Smooth muscle cell (in vitro differentiated cells): ENCODE results near the gene WDR83. TPM values are rescaled to one million over a fixed set of nuclear protein-coding genes. Genes with fewer than 3 reads are reported as not detected.

Source experiments
- DNase-seq: peaks from one replicate; lab custom pipeline; 2025; ENCODE audit not compliant: unreplicated experiment; lab: John Stamatoyannopoulos, UW
- H2AFZ ChIP-seq: fragments of 200-600 bp; sonication (generic); 2 replicates; pipeline ENCODE4 v1.6.0; 2016; ENCODE audit warnings: antibody characterized with exemption, low read depth, mild to moderate bottlenecking
- H3F3A ChIP-seq: fragments of 200-600 bp; sonication (generic); 2 replicates; pipeline ENCODE4 v1.6.0; 2017; ENCODE audit warnings: antibody characterized with exemption, low read depth
- H3K27ac ChIP-seq: fragments of 200-600 bp; sonication (generic); 2 replicates; pipeline ENCODE4 v1.5.1; 2016; ENCODE audit warnings: low read depth, mild to moderate bottlenecking
- H3K27me3 ChIP-seq: fragments of 200-600 bp; sonication (generic); 2 replicates; pipeline ENCODE4 v1.6.1; 2016; ENCODE audit warnings: low read depth, mild to moderate bottlenecking
- H3K36me3 ChIP-seq: fragments of 200-600 bp; sonication (generic); 2 replicates; pipeline ENCODE4 v1.5.1; 2016; ENCODE audit warnings: low read depth
- H3K4me1 ChIP-seq: fragments of 200-600 bp; sonication (generic); 2 replicates; pipeline ENCODE4 v1.5.1; 2016; ENCODE audit warnings: low read depth
- H3K4me2 ChIP-seq: fragments of 200-600 bp; sonication (generic); 2 replicates; pipeline ENCODE4 v1.6.0; 2016; ENCODE audit warnings: mild to moderate bottlenecking
- H3K4me3 ChIP-seq: fragments of 200-600 bp; sonication (generic); 2 replicates; pipeline ENCODE4 v1.5.1; 2016; ENCODE audit warnings: mild to moderate bottlenecking
- H3K79me2 ChIP-seq: fragments of 200-600 bp; sonication (generic); 2 replicates; pipeline ENCODE4 v1.6.0; 2016; ENCODE audit warnings: low read depth, mild to moderate bottlenecking
- H3K9ac ChIP-seq: fragments of 200-600 bp; sonication (generic); 2 replicates; pipeline ENCODE4 v1.6.0; 2016; ENCODE audit warnings: low read depth
- H3K9me3 ChIP-seq: fragments of 200-600 bp; sonication (generic); replicated peaks from 2 replicates; pipeline ENCODE4 v1.5.1; 2016; ENCODE audit warnings: low read depth
- H4K20me1 ChIP-seq: fragments of 200-600 bp; sonication (generic); 2 replicates; pipeline ENCODE4 v1.6.0; 2016; ENCODE audit warnings: low read depth
- CTCF ChIP-seq: fragments of 200-600 bp; sonication (generic); IDR thresholded peaks from 2 replicates; pipeline ENCODE4 v1.5.1; 2017; ENCODE audit warnings: borderline replicate concordance, mild to moderate bottlenecking, antibody characterized with exemption; ENCODE audit not compliant: insufficient read depth, poor library complexity, severe bottlenecking
- WGBS: methylation state at CpG from one replicate; pipeline ENCODE4 v1.1.7; 2016; ENCODE audit warnings: low lambda C conversion rate; 5-methylcytosine and 5-hydroxymethylcytosine counted together
- polyA plus RNA-seq: library from polyadenylated mRNA; unstranded; fragments of >200 nt; fragmentation: Nextera tagmentation; extraction: Ambion mirVana; gene quantifications from 2 replicates; pipeline ENCODE4 v1.2.1, GENCODE V29; 2016
- total RNA-seq: library from RNA; depleted of rRNA; stranded (reverse); fragments of >200 nt; gene quantifications from 2 replicates; pipeline ENCODE4 v1.2.3, GENCODE V29; 2014

Gene WDR83
- total and polyA plus RNA-seq, 2 experiments from 2014 or later = 12.4 to 21.6 TPM

DNA sequence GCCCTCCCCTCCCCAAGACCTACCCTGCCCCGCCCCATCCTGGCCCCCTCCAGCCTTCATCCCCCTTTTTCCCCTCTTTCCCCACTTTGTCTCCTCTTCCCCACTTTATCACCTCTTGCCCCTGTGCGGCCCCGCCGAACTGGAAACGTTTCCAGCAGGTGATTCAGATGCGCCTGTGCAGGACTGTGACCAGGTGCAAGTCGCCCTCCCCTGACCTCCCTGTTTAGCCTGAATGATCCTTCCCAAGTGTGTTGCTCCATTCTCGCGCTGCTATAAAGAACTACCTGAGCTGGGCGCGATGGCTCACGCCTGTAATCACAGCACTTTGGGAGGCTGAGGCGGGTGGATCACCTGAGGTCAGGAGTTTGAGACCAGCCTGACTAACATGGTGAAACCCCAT lies 30.0 kb upstream of the WDR83 start:
- Histone ChIP-seq H2AFZ (no peak overlapping the region), H3K36me3 (no peaks in the 10 kb centered on the region), H3K27me3 (no peaks in the 10 kb centered on the region), H4K20me1 (no peaks in the 10 kb centered on the region), H3K4me2 (no peak overlapping the region), H3K4me3 (no peak overlapping the region), H3K27ac (no peak overlapping the region), H3K9ac (no peak overlapping the region), H3F3A (peaks cover 8% of the 10 kb centered on the region), H3K79me2 (no peaks in the 10 kb centered on the region), H3K9me3 (no peaks in the 10 kb centered on the region), H3K4me1 (peaks cover 4% of the 10 kb centered on the region)
- DNase-seq = no peak
- no peak for TF ChIP-seq CTCF
- WGBS = 95% methylated on average over 12 of the region's 13 CpGs

- Histone ChIP-seq H3K9me3 (no peaks in the 10 kb centered on the region), H3K79me2 (no peaks in the 10 kb centered on the region), H3K4me3 (no peak overlapping the region), H3K36me3 (no peaks in the 10 kb centered on the region), H3K9ac (no peak overlapping the region), H3K4me2 (no peak overlapping the region), H4K20me1 (no peaks in the 10 kb centered on the region), H2AFZ (no peak overlapping the region), H3K27me3 (no peaks in the 10 kb centered on the region), H3K4me1 (peaks cover 4% of the 10 kb centered on the region), H3F3A (no peaks in the 10 kb centered on the region), H3K27ac (no peak overlapping the region)
- WGBS = 95% methylated on average over 20 of the region's 22 CpGs
- no peak for TF ChIP-seq CTCF
- DNase-seq = no peak
Measured at GRCh38 chr19:12638611-12639182, 27.9 kb upstream of the WDR83 start.

DNA sequence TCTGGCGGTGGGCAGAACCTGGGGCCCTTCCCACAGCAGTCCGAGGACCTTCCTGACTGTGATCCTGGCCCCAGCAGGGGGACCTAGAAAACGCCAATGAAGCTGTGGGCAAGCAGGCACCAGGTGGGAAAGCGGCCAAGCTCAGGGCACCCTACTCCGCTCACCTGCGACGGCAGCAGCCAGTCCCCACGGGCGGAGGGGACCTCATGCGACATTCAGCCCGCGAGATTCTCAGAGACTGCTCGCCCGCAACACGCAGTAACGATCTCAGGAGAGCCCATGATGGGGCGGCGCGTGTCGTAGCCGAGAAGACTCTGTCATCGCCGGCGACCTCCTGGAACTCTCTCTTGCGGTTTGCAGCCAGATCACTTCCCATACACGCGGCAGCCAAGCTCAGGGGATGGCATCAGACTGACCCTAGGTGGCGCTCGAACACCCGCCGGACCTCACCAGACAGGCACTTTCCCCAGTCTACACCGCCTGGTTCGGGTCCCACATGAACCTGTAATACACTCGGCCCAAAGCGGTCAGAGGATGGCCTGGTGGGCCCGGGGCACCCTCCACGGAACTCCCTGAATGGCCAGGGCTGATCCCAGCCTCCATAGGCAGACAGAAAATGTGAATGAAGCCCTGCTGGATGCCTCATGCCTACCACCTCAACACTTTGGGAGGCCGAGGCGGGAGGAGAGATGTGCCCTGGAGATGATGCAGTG lies 26.6 kb upstream of the WDR83 start:
- Histone ChIP-seq H3K4me3 (peak overlapping the region; percentile 35), H3K27ac (peak overlapping the region; percentile 52), H3K9ac (peak overlapping the region; percentile 62), H2AFZ (peak overlapping the region; percentile 58), H3K79me2 (no peaks in the 10 kb centered on the region), H3K4me1 (peaks cover 4% of the 10 kb centered on the region), H3K9me3 (no peaks in the 10 kb centered on the region), H3K4me2 (peak overlapping the region; percentile 83), H3K27me3 (no peaks in the 10 kb centered on the region), H3K36me3 (no peaks in the 10 kb centered on the region), H4K20me1 (no peaks in the 10 kb centered on the region), H3F3A (no peaks in the 10 kb centered on the region)
- 16% methylated on average over 39 of the region's 39 CpGs for WGBS
- DNase-seq = peak; percentile 36
- TF ChIP-seq CTCF = peak; percentile 69
